ENCODE measurements around the gene CACUL1.
A peak's percentile ranks its signal among the peaks of the same experiment; 100 is the strongest.
"Not testable (repeated sequence)": the region's sequence is repeated elsewhere in the genome, so short reads cannot be mapped to it uniquely, and the experiment has no call there.

The CACUL1 gene

DNA sequence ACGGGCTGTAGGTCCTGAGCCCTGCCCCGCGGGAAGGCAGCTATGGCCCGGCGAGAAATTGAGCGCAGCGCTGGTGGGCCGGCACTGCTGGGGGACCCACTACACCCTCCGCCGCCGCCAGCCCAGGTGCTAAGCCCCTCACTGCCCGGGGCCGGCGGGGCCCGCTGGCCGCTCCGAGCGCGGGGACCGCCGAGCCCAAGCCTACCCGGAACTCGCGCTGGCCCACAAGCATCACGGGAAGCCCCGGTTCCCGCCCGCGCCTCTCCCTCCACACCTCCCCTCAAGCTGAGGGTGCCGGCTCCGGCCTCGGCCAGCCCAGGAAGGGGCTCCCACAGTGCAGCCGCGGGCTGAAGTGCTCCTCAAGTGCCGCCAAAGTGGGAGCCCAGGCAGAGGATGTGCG is 5.5 kb upstream of the CACUL1 start:
- DNase-seq (ENCODE audit: low read depth in 1 of 2, low spot score in 1 of 2): no peak
- in situ Hi-C loops (cut with HindIII; ENCODE audit: low pct_unique_long_range_greater_than_20kb, low sequenced_read_pairs): no loop called here
- TF ChIP-seq JUND (IDR thresholded peaks at IDR 0.05; ENCODE audit: low read depth): no peak

DNA sequence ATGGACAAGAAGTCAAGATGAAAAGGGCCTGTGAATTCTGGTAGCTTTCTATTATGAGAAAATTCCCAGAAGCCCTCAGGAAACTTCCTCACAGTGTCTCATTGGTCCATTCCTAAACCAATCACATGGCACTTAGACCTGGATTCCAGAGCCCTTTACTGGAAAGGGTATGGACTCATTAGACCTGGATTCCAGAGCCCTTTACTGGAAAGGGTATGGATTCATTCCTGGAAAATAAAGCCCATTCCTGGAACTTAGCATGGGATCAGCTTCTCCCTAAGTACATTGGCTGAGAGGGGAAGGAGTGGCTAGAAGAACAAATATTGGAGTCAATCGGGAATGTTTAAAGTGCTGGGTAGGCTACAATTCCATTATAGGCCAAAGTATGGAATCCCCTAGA is 3.7 kb upstream of the CACUL1 start:
- no peak for DNase-seq (ENCODE audit: low read depth in 1 of 2, low spot score in 1 of 2)
- in situ Hi-C loops (cut with HindIII; ENCODE audit: low pct_unique_long_range_greater_than_20kb, low sequenced_read_pairs): no loop called here
- TF ChIP-seq JUND (IDR thresholded peaks at IDR 0.05; ENCODE audit: low read depth): no peak

DNA sequence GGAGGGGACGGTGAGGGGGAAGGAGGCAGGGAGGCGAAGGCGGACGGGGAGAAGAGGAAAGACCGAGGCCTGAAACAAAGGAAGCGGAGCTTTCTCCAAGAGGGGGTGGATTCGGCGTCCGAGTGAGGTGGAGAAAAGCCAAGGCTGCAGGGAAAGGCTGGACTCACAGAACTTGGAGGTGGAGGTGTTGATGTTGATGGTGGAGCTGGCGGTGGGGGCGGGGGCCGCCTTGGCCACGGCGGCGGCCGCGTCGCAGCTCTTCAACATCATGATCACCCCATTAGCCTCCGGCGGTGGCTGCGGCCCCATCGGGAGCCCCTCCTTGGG is 578 bp downstream of the CACUL1 start:
- no peak for TF ChIP-seq JUND (IDR thresholded peaks at IDR 0.05; ENCODE audit: low read depth)
- in situ Hi-C loops (cut with HindIII; ENCODE audit: low pct_unique_long_range_greater_than_20kb, low sequenced_read_pairs): no loop called here
- no peak for DNase-seq (ENCODE audit: low read depth in 1 of 2, low spot score in 1 of 2)

DNA sequence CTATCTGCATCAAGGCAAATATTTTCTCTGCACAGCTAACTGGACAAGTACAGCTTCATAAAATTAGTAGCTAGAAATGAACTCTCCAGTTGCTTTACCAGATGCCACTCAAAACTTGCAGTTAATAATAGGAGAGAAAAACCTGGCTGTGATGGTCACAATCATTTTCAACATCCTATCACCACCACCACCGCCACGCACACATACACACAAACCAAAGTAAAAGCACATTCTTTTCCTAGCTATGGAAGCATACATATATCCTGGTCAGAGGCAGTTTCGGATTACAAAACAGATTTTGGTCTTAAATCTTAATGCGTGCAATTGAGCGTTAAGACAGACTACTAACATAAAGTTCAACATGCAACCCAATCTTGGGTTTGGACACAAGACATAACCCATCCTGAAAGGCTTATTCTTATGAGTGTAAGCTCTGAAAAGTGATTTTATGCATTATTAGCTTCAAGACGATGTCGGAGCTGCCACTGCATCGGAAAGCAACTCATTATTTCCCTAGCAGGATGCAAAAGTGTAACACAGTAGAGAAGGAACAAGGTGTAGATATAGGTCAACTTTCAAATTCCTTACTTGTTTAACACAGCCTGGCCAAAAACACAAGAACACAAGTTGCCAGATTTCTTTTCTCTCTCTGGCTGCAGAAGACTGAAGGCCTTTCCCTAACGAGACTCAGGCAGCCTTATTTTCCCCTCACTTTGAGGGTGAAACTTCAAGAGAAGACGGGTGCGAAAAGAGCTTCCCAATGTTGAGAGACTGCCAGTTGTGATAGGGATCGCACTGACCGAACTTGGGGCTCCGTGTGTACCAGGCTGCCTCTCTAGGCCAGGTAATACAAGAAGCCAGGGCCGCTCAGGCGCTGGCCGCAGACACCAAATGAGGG is 1.2 kb downstream of the CACUL1 start:
- TF ChIP-seq JUND (IDR thresholded peaks at IDR 0.05; ENCODE audit: low read depth): no peak
- peak; percentile 26 to 79 for DNase-seq (ENCODE audit: low read depth in 1 of 2, low spot score in 1 of 2)
- in situ Hi-C loops (cut with HindIII; ENCODE audit: low pct_unique_long_range_greater_than_20kb, low sequenced_read_pairs): no loop called here

DNA sequence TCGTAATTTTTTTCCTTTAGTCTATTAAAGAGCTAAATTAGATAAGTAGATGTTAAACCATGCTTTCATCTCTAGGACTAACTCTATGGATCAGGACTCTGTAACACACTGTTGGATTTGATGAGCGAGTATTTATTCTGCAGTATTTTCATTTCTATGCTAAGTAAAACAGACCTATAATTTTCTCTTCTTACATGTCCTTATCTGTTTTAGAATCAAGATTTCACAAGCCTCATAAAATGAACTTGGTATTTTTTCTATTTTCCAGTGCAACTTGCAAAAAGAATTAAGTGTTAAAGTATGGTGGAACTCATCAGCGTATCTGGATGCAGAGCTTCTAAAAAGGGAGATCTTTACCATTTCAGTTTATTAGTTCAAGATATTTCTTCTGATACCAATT is 2.4 kb downstream of the CACUL1 start:
- DNase-seq (ENCODE audit: low read depth in 1 of 2, low spot score in 1 of 2): no peak
- no peak for TF ChIP-seq JUND (IDR thresholded peaks at IDR 0.05; ENCODE audit: low read depth)
- in situ Hi-C loops (cut with HindIII; ENCODE audit: low pct_unique_long_range_greater_than_20kb, low sequenced_read_pairs): no loop called here

DNA sequence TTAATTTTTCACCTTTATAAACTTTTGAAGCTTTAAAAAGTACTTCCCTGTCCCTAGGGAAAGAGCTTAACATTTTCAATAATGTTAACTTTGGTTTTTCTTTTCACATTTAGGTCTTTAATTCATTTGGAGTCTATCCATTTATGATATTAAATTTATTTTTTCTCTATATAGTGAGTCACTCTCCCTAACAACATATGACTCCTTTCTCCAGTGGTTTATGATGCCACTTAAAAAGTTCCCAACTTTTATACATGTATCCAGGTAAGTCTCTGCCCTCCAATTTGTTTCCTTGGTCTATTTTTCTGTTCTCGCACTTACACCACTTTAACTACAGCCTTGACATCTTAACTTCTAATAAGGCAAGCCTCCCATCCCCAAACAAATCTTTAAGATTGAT is 3.5 kb downstream of the CACUL1 start:
- DNase-seq (ENCODE audit: low read depth in 1 of 2, low spot score in 1 of 2): no peak
- in situ Hi-C loops (cut with HindIII; ENCODE audit: low pct_unique_long_range_greater_than_20kb, low sequenced_read_pairs): no loop called here
- TF ChIP-seq JUND (IDR thresholded peaks at IDR 0.05; ENCODE audit: low read depth): no peak

DNA sequence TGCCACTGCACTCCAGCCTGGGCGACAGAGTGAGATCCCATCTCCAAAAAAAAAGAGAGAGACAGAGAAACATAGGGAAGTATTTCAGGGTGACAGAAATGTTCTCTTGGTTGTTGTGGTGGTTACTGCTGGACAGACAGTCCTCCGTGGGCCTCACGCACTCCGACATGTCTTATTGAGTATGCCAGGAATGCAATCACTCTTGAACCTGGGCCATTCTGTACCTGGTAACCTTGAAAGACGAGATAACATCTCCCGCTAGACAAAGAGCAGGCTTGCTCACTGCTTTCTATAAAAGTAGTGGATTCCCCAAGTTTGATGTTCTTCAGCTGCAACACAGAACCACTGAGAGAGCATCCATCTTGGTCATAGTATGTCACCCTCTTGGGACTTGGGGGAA is 6.7 kb downstream of the CACUL1 start:
- in situ Hi-C loops (cut with HindIII; ENCODE audit: low pct_unique_long_range_greater_than_20kb, low sequenced_read_pairs): no loop called here

DNA sequence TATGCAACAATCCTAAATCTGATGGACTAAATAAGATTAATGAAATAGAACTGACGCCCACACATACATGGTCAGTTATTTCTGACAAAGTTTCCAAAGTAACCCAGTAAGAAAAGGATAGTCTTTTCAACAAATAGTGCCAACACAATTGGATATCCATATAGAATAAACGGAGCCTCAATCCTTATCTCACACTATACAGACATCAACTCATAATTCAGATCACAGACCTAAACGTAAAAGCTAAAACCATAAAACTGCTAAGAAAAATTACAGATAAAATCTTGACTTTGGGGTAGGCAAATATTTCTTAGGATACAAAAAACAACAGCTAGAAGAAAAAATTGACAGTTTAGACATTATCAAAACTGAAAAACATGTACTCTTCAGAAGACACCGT is 8.5 kb downstream of the CACUL1 start:
- no peak for DNase-seq (ENCODE audit: low read depth in 1 of 2, low spot score in 1 of 2)
- no peak for TF ChIP-seq JUND (IDR thresholded peaks at IDR 0.05; ENCODE audit: low read depth)
- in situ Hi-C loops (cut with HindIII; ENCODE audit: low pct_unique_long_range_greater_than_20kb, low sequenced_read_pairs): no loop called here

More for the DNA sequence above, 6.7 kb downstream of the CACUL1 start:
- TF ChIP-seq JUND (IDR thresholded peaks at IDR 0.05; ENCODE audit: low read depth): no peak
- DNase-seq (ENCODE audit: low read depth in 1 of 2, low spot score in 1 of 2): no peak

DNA sequence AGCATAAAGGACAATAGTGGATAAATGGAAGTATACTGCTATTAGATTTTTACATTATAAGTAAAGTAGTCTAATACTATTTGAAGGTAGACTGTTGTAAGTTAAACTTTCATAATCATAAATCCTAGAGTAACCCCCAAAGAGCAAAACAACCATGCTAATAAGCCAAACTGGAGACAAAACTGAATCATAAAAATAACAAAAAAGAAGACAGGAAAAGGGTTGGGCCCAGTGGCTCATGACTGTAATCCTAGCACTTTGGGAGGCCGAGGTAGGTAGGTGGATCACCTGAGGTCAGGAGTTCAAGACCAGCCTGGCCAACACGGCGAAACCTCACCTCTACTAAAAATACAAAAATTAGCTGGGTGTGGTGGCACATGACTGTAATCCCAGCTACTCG is 9.7 kb downstream of the CACUL1 start:
- in situ Hi-C loops (cut with HindIII; ENCODE audit: low pct_unique_long_range_greater_than_20kb, low sequenced_read_pairs): no loop called here
- DNase-seq (ENCODE audit: low read depth in 1 of 2, low spot score in 1 of 2): no peak
- no peak for TF ChIP-seq JUND (IDR thresholded peaks at IDR 0.05; ENCODE audit: low read depth)

DNA sequence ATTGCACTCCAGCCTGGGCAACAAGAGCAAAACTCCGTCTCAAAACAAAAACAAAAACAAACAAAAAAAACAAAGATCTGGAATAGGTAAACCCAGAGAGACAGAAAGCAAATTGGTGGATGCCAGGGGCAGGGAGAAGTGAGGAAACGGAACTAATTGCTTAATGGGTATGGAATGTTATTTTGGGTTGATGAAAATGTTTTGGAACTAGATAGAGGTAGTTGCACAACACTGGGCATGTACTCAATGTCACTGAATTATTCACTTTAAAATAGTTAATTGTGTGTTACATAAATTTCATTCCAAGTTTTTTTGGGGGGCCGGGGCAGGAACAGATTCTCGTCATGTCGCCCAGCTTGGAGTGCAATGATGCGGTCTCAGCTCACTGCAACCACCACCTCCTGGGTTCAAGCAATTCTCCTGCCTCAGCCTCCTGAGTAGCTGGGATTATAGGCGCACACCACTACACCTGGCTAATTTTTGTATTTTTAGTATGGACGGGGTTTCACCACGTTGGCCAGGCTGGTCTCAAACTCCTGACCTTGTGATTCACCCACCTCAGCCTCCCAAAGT is 10.3 kb downstream of the CACUL1 start:
- in situ Hi-C loops (cut with HindIII; ENCODE audit: low pct_unique_long_range_greater_than_20kb, low sequenced_read_pairs); DNase-seq (ENCODE audit: low read depth in 1 of 2, low spot score in 1 of 2): not testable (repeated sequence)

DNA sequence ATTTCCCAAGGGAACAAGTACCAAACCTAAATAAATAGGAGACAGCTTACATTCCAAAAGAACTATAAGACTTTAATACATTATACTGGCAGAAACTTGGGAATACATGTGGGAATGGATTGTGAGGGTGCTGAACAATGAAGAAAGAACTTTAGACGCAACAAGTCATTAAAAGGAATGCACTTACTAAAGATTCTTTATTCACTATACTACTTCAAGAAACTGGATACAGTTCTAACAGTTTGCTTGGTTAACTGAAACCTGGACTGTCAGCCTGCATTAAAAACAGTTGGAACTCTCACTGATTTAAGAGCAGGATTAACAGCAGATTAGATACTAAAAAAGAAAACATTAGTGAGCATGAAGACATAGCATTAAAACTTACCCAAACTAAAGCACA is 12.0 kb downstream of the CACUL1 start:
- no peak for DNase-seq (ENCODE audit: low read depth in 1 of 2, low spot score in 1 of 2)
- in situ Hi-C loops (cut with HindIII; ENCODE audit: low pct_unique_long_range_greater_than_20kb, low sequenced_read_pairs): no loop called here
- TF ChIP-seq JUND (IDR thresholded peaks at IDR 0.05; ENCODE audit: low read depth): no peak

DNA sequence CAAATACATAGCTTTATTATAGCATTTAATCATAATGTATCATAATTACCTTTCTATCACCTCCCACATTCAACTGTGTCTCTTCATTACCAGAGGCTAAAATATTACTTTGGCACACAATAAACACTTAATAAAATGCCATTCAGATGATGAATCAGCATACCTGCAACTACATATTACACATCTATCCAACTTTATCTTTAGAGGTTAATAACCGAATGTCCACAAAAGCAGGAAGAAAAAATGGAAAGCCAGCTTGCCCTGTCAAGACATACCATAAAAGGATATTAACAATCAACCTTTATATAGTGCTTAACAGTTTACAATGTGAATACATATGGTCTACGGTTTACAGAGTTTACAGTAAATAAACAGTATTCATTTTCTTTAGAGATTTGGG is 12.7 kb downstream of the CACUL1 start:
- no peak for DNase-seq (ENCODE audit: low read depth in 1 of 2, low spot score in 1 of 2)
- in situ Hi-C loops (cut with HindIII; ENCODE audit: low pct_unique_long_range_greater_than_20kb, low sequenced_read_pairs): no loop called here
- no peak for TF ChIP-seq JUND (IDR thresholded peaks at IDR 0.05; ENCODE audit: low read depth)

DNA sequence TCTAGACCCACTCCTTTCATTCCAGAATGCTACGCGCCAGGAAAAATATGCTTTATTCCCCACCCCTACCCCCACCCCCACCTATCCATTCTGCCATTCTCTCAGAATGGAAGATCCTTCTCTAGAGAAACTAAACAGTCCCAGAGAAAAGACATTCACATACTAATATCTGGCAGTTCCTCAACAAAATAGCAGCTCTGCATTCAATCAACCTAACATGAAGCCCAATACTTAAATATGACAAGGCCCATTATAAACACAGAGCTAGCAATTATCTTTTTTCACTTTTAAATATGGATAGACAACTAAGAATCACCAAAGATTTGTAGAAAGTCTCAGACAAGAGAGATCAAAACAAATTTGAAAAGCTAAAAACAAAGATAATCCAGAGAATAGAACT is 16.4 kb downstream of the CACUL1 start:
- in situ Hi-C loops (cut with HindIII; ENCODE audit: low pct_unique_long_range_greater_than_20kb, low sequenced_read_pairs): no loop called here
- no peak for TF ChIP-seq JUND (IDR thresholded peaks at IDR 0.05; ENCODE audit: low read depth)
- DNase-seq (ENCODE audit: low read depth in 1 of 2, low spot score in 1 of 2): no peak
